ENCODE results near the gene SMG7.
"Not testable (repeated sequence)": the region's sequence is repeated elsewhere in the genome, so short reads cannot be mapped to it uniquely, and the experiment has no call there.

SMG7 gene

GRCh38 chr1:183472488-183473216, at the start of gene SMG7:
Gene SMG7 (plus strand): TSS chr1:183472499. CDS start chr1:183472621, 122 bp downstream.
- no peak for FAIRE-seq

GRCh38 chr1:183423541-183423940, 48.8 kb upstream of the SMG7 start:
- no peak for FAIRE-seq

- FAIRE-seq: no peak
Observed at GRCh38 chr1:183424691-183425090, 47.6 kb upstream of the SMG7 start.

- FAIRE-seq: not testable (repeated sequence)
Observed at GRCh38 chr1:183427591-183427990, 44.7 kb upstream of the SMG7 start.

GRCh38 chr1:183431840-183432547, 40.3 kb upstream of the SMG7 start:
- no peak for FAIRE-seq

- FAIRE-seq: no peak
Observed at GRCh38 chr1:183432548-183432875, 39.8 kb upstream of the SMG7 start.

- FAIRE-seq: no peak
Observed at GRCh38 chr1:183433703-183434102, 38.6 kb upstream of the SMG7 start.

GRCh38 chr1:183435497-183435896, 36.8 kb upstream of the SMG7 start:
- no peak for FAIRE-seq

GRCh38 chr1:183438060-183438459, 34.2 kb upstream of the SMG7 start:
- no peak for FAIRE-seq

- no peak for FAIRE-seq
Observed at GRCh38 chr1:183443011-183443410, 29.3 kb upstream of the SMG7 start.

GRCh38 chr1:183443466-183443865, 28.8 kb upstream of the SMG7 start:
- no peak for FAIRE-seq

- no peak for FAIRE-seq
Observed at GRCh38 chr1:183444243-183444642, 28.1 kb upstream of the SMG7 start.

- no peak for FAIRE-seq
Observed at GRCh38 chr1:183449223-183449770, 23.0 kb upstream of the SMG7 start.

- FAIRE-seq: no peak
Observed at GRCh38 chr1:183450093-183450492, 22.2 kb upstream of the SMG7 start.

GRCh38 chr1:183454377-183454776, 17.9 kb upstream of the SMG7 start:
- FAIRE-seq: no peak

GRCh38 chr1:183456826-183457225, 15.5 kb upstream of the SMG7 start:
- peak; percentile 21 for FAIRE-seq

- FAIRE-seq: no peak
Observed at GRCh38 chr1:183457449-183457848, 14.8 kb upstream of the SMG7 start.

- FAIRE-seq: no peak
Observed at GRCh38 chr1:183460596-183460995, 11.7 kb upstream of the SMG7 start.

GRCh38 chr1:183461350-183461749, 10.9 kb upstream of the SMG7 start:
- no peak for FAIRE-seq

- no peak for FAIRE-seq
Observed at GRCh38 chr1:183463566-183463965, 8.7 kb upstream of the SMG7 start.

GRCh38 chr1:183466781-183467180, 5.5 kb upstream of the SMG7 start:
- FAIRE-seq: no peak

- no peak for FAIRE-seq
Observed at GRCh38 chr1:183467687-183468086, 4.6 kb upstream of the SMG7 start.

- no peak for FAIRE-seq
Observed at GRCh38 chr1:183470147-183470960, 1.9 kb upstream of the SMG7 start.
